Lower leg skin (tissue), 3 donors: ENCODE results near the gene ROGDI.

Experiments
- CTCF ChIP-seq, 3 donors: fragments of 450-650 bp; IDR thresholded peaks; one replicate each; pipeline ENCODE4 v1.5.1; 2016; ENCODE audit warnings: antibody characterized with exemption in 3 of 3, mild to moderate bottlenecking in 3 of 3, moderate library complexity in 2 of 3
- POLR2A ChIP-seq, 2 donors: fragments of 450-650 bp; IDR thresholded peaks; one replicate each; pipeline ENCODE4 v1.6.1; 2016 to 2017; ENCODE audit warnings: antibody characterized with exemption in 2 of 2, mild to moderate bottlenecking in 1 of 2, moderate library complexity in 1 of 2

GRCh38 chr16:4839942-4840341 lies 37.5 kb upstream of the ROGDI start:
- no peak for TF ChIP-seq POLR2A (IDR thresholded peaks at IDR 0.05)
- TF ChIP-seq CTCF (IDR thresholded peaks at IDR 0.05): no peak
